OCI-LY3 (cell line): ENCODE measurements around the gene HSD17B12.
"Not testable (repeated sequence)": the region's sequence is repeated elsewhere in the genome, so short reads cannot be mapped to it uniquely, and the experiment has no call there.

Experiments used
- H2AFZ ChIP-seq: fragments of 200-600, 300-600 bp; shearing (Covaris generic); 2 replicates; pipeline ENCODE4 v1.6.0; 2014; ENCODE audit warnings: antibody characterized with exemption, low read depth, low read length
- H3K27ac ChIP-seq: fragments of 200-600, 300-600 bp; sonication (generic); 2 replicates; pipeline ENCODE4 v1.5.1; 2014; ENCODE audit warnings: mild to moderate bottlenecking, low read length, moderate library complexity, mixed read lengths
- H3K27me3 ChIP-seq: fragments of 200-600, 300-600 bp; sonication (generic); 2 replicates; pipeline ENCODE4 v1.6.1; 2014; ENCODE audit warnings: low read depth, low read length, mixed read lengths
- H3K36me3 ChIP-seq: fragments of 200-600, 300-600 bp; sonication (generic); replicated peaks from 2 replicates; pipeline ENCODE3; 2014; ENCODE audit warnings: low read depth, low read length, mixed read lengths
- H3K4me1 ChIP-seq: fragments of 300-600, 200-600 bp; sonication (generic); 2 replicates; pipeline ENCODE4 v1.6.1; 2014; ENCODE audit warnings: low read length, mixed read lengths
- H3K4me2 ChIP-seq: fragments of 200-600, 300-600 bp; sonication (generic); 2 replicates; pipeline ENCODE4 v1.6.1; 2014; ENCODE audit warnings: low read length, mixed read lengths
- H3K4me3 ChIP-seq: fragments of 300-600, 200-600 bp; sonication (generic); 2 replicates; pipeline ENCODE4 v1.5.1; 2014; ENCODE audit warnings: antibody characterized with exemption, mild to moderate bottlenecking, low read length, moderate library complexity
- H3K79me2 ChIP-seq: fragments of 300-600, 200-600 bp; shearing (Covaris generic); 2 replicates; pipeline ENCODE4 v1.6.1; 2014; ENCODE audit warnings: mild to moderate bottlenecking, low read length, mixed read lengths
- H3K9ac ChIP-seq: fragments of 300-600, 200-600 bp; shearing (Covaris generic); 2 replicates; pipeline ENCODE4 v1.6.0; 2014; ENCODE audit warnings: mild to moderate bottlenecking, low read length, moderate library complexity
- H3K9me3 ChIP-seq: fragments of 200-600, 300-600 bp; shearing (Covaris generic); 2 replicates; pipeline ENCODE4 v1.6.1; 2014; ENCODE audit warnings: low read length, mixed read lengths; ENCODE audit not compliant: insufficient read depth
- H4K20me1 ChIP-seq: fragments of 200-600, 300-600 bp; sonication (generic); 2 replicates; pipeline ENCODE4 v1.6.1; 2016; ENCODE audit warnings: low read length, mixed read lengths; ENCODE audit not compliant: insufficient read depth
- CTCF ChIP-seq: fragments of 200-600, 300-600 bp; sonication (generic); IDR thresholded peaks from 2 replicates; pipeline ENCODE4 v1.5.1; 2014; ENCODE audit warnings: antibody characterized with exemption, low read length, low read depth
- EZH2phosphoT487 ChIP-seq: fragments of 200-600 bp; shearing (Covaris generic); IDR thresholded peaks from 2 replicates; pipeline ENCODE4 v1.6.1; 2018; ENCODE audit warnings: antibody characterized with exemption, mixed run types, low read depth

HSD17B12 gene

GRCh38 chr11:43681401-43681942, 934 bp downstream of the HSD17B12 start:
- peak overlapping the region; percentile 85 for H3K9ac ChIP-seq
- H3K27ac ChIP-seq = peak overlapping the region; percentile 86
- H3K4me3 ChIP-seq = peak overlapping the region; percentile 87
- H2AFZ ChIP-seq = no peak overlapping the region
- TF ChIP-seq CTCF = no peak
- no peak for TF ChIP-seq EZH2phosphoT487
- peaks cover 14% of the 10 kb centered on the region for H3K4me1 ChIP-seq
- peak overlapping the region; percentile 84 for H3K4me2 ChIP-seq
- peaks cover 39% of the 10 kb centered on the region for H4K20me1 ChIP-seq
- peaks cover 38% of the 10 kb centered on the region for H3K36me3 ChIP-seq
- no peaks in the 10 kb centered on the region for H3K27me3 ChIP-seq
- H3K9me3 ChIP-seq = no peaks in the 10 kb centered on the region
- peaks cover 58% of the 10 kb centered on the region for H3K79me2 ChIP-seq

GRCh38 chr11:43682081-43682480, 1.5 kb downstream of the HSD17B12 start:
- Histone ChIP-seq H3K27ac (peak overlapping the region; percentile 86), H3K79me2 (peaks cover 64% of the 10 kb centered on the region), H3K36me3 (peaks cover 43% of the 10 kb centered on the region), H3K9ac (peak overlapping the region; percentile 85), H3K4me2 (peak overlapping the region; percentile 84), H3K4me3 (peak overlapping the region; percentile 87), H4K20me1 (peaks cover 45% of the 10 kb centered on the region), H3K4me1 (peaks cover 14% of the 10 kb centered on the region)
- H3K9me3 ChIP-seq, H2AFZ ChIP-seq, H3K27me3 ChIP-seq: not testable (repeated sequence)

GRCh38 chr11:43685440-43685839, 4.9 kb downstream of the HSD17B12 start:
- peaks cover 60% of the 10 kb centered on the region for H3K36me3 ChIP-seq
- H3K4me1 ChIP-seq = peaks cover 14% of the 10 kb centered on the region

GRCh38 chr11:43686207-43686606, 5.7 kb downstream of the HSD17B12 start:
- H3K27ac ChIP-seq = no peak overlapping the region
- peaks cover 14% of the 10 kb centered on the region for H3K4me1 ChIP-seq
- H3K4me2 ChIP-seq = no peak overlapping the region
- peaks cover 83% of the 10 kb centered on the region for H4K20me1 ChIP-seq
- H2AFZ ChIP-seq = no peak overlapping the region
- no peaks in the 10 kb centered on the region for H3K27me3 ChIP-seq
- H3K9ac ChIP-seq = no peak overlapping the region
- H3K79me2 ChIP-seq = peaks cover 98% of the 10 kb centered on the region
- no peaks in the 10 kb centered on the region for H3K9me3 ChIP-seq
- TF ChIP-seq EZH2phosphoT487 (no peak), CTCF (no peak)
- no peak overlapping the region for H3K4me3 ChIP-seq
- H3K36me3 ChIP-seq = peaks cover 67% of the 10 kb centered on the region

More at GRCh38 chr11:43685440-43685839, 4.9 kb downstream of the HSD17B12 start:
- peaks cover 75% of the 10 kb centered on the region for H4K20me1 ChIP-seq
- no peak for TF ChIP-seq EZH2phosphoT487
- TF ChIP-seq CTCF = no peak
- no peaks in the 10 kb centered on the region for H3K27me3 ChIP-seq
- no peak overlapping the region for H2AFZ ChIP-seq
- no peaks in the 10 kb centered on the region for H3K9me3 ChIP-seq
- H3K79me2 ChIP-seq = peaks cover 96% of the 10 kb centered on the region
- H3K9ac ChIP-seq = no peak overlapping the region
- H3K4me2 ChIP-seq = no peak overlapping the region
- no peak overlapping the region for H3K27ac ChIP-seq
- no peak overlapping the region for H3K4me3 ChIP-seq
